ENCODE results near the gene CRYL1. TPM values are rescaled to one million over a fixed set of nuclear protein-coding genes. Genes with fewer than 3 reads are reported as not detected.

The CRYL1 gene
- total and polyA plus RNA-seq, 9 of the 15 experiments (the other 6 are each of a cell fraction or from before 2014, with no cell fraction given), result 1.0 to 6.9 (median 2.4) TPM

DNA sequence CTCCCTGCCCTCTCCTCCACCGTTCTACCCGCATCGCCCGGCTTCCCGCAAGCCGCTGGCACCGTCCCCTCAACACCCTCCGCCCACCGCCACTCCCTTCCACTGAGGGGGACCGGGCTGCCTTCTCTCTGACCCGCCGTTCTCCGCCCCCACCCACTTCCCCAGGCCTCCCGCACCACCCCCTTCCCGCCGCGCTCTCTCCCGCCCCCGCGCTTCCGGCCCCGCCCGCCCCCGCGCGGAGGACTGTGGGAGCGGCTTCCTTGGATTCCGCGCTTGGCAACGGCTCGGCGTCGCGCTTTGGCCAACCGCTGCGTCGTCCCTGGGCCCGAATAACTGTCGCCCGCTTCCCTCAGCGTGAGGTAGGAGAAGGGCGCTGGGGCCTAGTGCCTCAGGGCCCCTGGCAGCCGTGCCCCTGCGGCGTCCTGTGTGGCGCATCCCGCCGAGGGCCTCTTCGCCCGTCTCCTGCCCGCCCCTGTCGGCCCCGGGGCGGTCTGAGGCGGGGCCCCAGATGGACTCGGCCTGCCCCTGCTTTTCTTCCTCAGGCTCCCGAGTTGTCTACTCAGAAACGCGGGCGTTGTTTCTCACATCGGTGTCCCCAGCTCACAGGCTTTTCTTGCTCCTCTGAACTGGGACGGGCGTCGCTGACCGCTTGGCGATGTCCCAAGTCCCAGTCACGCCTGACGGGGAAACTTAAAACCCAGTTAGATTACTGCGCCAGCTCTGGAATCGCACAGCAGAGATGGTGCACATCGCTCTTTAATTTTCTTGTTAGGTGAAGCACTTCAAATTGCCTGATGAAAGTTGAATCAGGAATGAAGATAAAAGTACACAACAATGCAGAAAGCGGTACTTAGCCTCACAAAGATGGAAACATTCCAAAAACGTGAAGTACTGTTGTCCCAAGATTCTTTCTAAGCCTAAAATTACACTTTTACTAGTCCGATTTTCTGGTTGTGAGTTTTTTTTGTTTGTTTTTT, 41.5 kb upstream of the CRYL1 start, which contains the start of gene IFT88 (continued):
- TF ChIP-seq ELF1 (tag; IDR thresholded peaks at IDR 0.05) (peak; percentile 81), GABPB1 (CRISPR knock-in tag; IDR thresholded peaks at IDR 0.05) (peak; percentile 68; the same call in 1 of the 2 replicates), SUPT5H (IDR thresholded peaks at IDR 0.05) (peak; percentile 64; the same call in 1 of the 2 replicates), MTA3 (IDR thresholded peaks at IDR 0.05; ENCODE audit: borderline replicate concordance) (peak; percentile 48; the same call in 1 of the 2 replicates), ZSCAN29 (IDR thresholded peaks at IDR 0.05) (no peak), ATF1 (CRISPR knock-in tag; IDR thresholded peaks at IDR 0.05) (no peak), ATF1 (tag; IDR thresholded peaks at IDR 0.05) (peak; percentile 39; the same call in 1 of the 2 replicates), ZNF232 (CRISPR knock-in tag; IDR thresholded peaks at IDR 0.05) (no peak), CTBP1 (IDR thresholded peaks at IDR 0.05; ENCODE audit: borderline replicate concordance) (peak; percentile 54; the same call in 1 of the 2 replicates)
- TF ChIP-seq, protein P1, sequence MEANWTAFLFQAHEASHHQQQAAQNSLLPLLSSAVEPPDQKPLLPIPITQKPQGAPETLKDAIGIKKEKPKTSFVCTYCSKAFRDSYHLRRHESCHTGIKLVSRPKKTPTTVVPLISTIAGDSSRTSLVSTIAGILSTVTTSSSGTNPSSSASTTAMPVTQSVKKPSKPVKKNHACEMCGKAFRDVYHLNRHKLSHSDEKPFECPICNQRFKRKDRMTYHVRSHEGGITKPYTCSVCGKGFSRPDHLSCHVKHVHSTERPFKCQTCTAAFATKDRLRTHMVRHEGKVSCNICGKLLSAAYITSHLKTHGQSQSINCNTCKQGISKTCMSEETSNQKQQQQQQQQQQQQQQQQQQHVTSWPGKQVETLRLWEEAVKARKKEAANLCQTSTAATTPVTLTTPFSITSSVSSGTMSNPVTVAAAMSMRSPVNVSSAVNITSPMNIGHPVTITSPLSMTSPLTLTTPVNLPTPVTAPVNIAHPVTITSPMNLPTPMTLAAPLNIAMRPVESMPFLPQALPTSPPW (CRISPR knock-in tag; IDR thresholded peaks at IDR 0.05), result peak; percentile 98
- TF ChIP-seq, protein P2, sequence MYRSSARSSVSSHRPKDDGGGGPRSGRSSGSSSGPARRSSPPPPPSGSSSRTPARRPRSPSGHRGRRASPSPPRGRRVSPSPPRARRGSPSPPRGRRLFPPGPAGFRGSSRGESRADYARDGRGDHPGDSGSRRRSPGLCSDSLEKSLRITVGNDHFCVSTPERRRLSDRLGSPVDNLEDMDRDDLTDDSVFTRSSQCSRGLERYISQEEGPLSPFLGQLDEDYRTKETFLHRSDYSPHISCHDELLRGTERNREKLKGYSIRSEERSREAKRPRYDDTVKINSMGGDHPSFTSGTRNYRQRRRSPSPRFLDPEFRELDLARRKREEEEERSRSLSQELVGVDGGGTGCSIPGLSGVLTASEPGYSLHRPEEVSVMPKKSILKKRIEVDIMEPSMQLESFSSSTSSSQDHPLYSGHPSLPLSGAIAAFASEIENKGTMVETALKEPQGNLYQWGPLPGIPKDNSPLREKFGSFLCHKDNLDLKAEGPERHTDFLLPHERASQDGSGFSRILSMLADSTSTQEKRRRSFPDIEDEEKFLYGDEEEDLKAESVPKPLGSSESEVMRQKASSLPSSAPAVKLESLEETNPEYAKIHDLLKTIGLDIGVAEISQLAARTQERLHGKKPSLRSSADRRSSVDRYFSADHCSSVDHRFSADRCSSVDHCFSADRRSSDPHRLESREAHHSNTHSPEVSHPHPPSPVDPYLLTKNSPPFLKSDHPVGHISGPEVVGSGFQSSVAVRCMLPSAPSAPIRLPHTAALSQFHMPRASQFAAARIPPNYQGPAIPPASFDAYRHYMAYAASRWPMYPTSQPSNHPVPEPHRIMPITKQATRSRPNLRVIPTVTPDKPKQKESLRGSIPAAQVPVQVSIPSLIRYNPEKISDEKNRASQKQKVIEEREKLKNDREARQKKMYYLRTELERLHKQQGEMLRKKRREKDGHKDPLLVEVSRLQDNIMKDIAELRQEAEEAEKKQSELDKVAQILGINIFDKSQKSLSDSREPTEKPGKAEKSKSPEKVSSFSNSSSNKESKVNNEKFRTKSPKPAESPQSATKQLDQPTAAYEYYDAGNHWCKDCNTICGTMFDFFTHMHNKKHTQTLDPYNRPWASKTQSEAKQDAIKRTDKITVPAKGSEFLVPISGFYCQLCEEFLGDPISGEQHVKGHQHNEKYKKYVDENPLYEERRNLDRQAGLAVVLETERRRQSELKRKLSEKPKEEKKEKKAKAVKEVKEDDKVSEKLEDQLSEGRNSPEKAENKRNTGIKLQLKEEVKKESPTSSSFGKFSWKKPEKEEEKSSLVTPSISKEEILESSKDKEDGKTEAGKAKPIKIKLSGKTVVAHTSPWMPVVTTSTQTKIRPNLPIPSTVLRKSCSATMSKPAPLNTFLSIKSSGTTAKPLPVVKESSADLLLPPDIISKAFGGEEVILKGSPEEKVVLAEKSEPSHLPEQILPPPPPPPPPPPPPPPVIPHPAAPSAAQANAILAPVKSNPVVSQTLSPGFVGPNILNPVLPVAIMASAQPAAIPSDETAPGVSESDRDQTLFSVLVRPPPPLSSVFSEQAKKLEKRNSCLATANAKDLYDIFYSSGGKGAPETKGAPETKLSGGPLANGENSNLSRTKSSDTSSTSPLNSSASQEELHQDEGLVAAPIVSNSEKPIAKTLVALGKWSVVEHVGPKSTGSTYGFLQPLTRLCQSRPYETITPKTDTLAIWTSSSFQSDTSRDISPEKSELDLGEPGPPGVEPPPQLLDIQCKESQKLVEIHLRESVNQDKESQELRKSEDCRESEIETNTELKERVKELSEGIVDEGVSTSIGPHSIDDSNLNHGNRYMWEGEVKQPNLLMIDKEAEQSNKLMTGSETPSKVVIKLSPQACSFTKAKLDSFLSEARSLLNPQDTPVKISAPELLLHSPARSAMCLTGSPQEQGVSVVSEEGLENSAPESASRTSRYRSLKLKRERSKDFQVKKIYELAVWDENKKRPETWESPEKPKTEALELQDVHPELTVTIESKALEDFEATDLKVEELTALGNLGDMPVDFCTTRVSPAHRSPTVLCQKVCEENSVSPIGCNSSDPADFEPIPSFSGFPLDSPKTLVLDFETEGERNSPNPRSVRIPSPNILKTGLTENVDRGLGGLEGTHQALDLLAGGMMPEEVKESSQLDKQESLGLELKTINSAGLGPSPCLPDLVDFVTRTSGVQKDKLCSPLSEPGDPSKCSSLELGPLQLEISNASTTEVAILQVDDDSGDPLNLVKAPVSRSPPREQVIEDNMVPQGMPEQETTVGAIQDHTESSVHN (IDR thresholded peaks at IDR 0.05; ENCODE audit: borderline replicate concordance in 1 of 2, low read depth in 1 of 2), result no peak
- TF ChIP-seq, protein P3, sequence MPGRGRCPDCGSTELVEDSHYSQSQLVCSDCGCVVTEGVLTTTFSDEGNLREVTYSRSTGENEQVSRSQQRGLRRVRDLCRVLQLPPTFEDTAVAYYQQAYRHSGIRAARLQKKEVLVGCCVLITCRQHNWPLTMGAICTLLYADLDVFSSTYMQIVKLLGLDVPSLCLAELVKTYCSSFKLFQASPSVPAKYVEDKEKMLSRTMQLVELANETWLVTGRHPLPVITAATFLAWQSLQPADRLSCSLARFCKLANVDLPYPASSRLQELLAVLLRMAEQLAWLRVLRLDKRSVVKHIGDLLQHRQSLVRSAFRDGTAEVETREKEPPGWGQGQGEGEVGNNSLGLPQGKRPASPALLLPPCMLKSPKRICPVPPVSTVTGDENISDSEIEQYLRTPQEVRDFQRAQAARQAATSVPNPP (IDR thresholded peaks at IDR 0.05; ENCODE audit: borderline replicate concordance, insufficient read depth, insufficient read length), result no peak
- TF ChIP-seq, protein P4, sequence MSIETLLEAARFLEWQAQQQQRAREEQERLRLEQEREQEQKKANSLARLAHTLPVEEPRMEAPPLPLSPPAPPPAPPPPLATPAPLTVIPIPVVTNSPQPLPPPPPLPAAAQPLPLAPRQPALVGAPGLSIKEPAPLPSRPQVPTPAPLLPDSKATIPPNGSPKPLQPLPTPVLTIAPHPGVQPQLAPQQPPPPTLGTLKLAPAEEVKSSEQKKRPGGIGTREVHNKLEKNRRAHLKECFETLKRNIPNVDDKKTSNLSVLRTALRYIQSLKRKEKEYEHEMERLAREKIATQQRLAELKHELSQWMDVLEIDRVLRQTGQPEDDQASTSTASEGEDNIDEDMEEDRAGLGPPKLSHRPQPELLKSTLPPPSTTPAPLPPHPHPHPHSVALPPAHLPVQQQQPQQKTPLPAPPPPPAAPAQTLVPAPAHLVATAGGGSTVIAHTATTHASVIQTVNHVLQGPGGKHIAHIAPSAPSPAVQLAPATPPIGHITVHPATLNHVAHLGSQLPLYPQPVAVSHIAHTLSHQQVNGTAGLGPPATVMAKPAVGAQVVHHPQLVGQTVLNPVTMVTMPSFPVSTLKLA (conservative IDR thresholded peaks at IDR 0.05), result peak; percentile 48 to 72; a peak in 2 of 4 replicates

Data from K562 (cell line).